Vagina (tissue), 2 donors: ENCODE measurements around the gene TIMELESS. TPM values are rescaled to one million over a fixed set of nuclear protein-coding genes. Genes with fewer than 3 reads are reported as not detected.
"Not testable (repeated sequence)": the region's sequence is repeated elsewhere in the genome, so short reads cannot be mapped to it uniquely, and the experiment has no call there.

ENCODE experiments used
- DNase-seq, 2 donors: peaks; one replicate each; pipeline ENCODE4 v3.0.0-alpha.2; 2017; ENCODE audit errors: extremely low spot score in 2 of 2
- H3K27ac ChIP-seq: fragments of 200-600 bp; sonication (generic); one replicate; pipeline ENCODE4 v1.5.1; 2019
- H3K27me3 ChIP-seq: fragments of 200-600 bp; sonication (generic); one replicate; pipeline ENCODE4 v1.5.1; 2019
- H3K36me3 ChIP-seq, 2 donors: fragments of 200-600 bp; sonication (generic); one replicate each; pipeline ENCODE4 v1.5.1; 2017 to 2019
- H3K4me1 ChIP-seq: fragments of 200-600 bp; sonication (generic); one replicate; pipeline ENCODE4 v1.5.1; 2019
- H3K4me3 ChIP-seq, 2 donors: fragments of 200-600 bp; sonication (generic); 1 replicate in 1 of 2; 2 replicates in 1 of 2; pipeline ENCODE4 v1.5.1; 2016 to 2019
- H3K9me3 ChIP-seq: fragments of 200-600 bp; sonication (generic); one replicate; pipeline ENCODE4 v1.5.1; 2019
- CTCF ChIP-seq, 3 experiments: fragments of 450-650 bp in 2 of 3; fragments of 200-600 bp in 1 of 3; sonication (generic) in 1 of 3; IDR thresholded peaks; one replicate each; pipeline ENCODE4 v1.5.1; 2017 to 2019; ENCODE audit warnings: antibody characterized with exemption in 3 of 3, mild to moderate bottlenecking in 2 of 3, moderate library complexity in 2 of 3
- POLR2A ChIP-seq, 2 donors: fragments of 450-650 bp; IDR thresholded peaks; one replicate each; pipeline ENCODE4 v1.6.1; 2017; ENCODE audit warnings: antibody characterized with exemption in 2 of 2, mild to moderate bottlenecking in 2 of 2, moderate library complexity in 2 of 2
- POLR2AphosphoS5 ChIP-seq, 2 donors: sonication (generic); formaldehyde crosslinking; IDR thresholded peaks; one replicate each; pipeline ENCODE4 v1.9.0; 2017; ENCODE audit warnings: antibody characterized with exemption in 2 of 2, mild to moderate bottlenecking in 2 of 2, low read depth in 1 of 2; ENCODE audit not compliant: insufficient read depth in 1 of 2
- intact Hi-C: fragments of 100-400 bp; cut with DNase I; formaldehyde crosslinking; loops from one replicate; pipeline ENCODE4 v1.15.1; 2023
- total RNA-seq: library from RNA; depleted of rRNA; stranded (reverse); fragments of >200 nt; gene quantifications from one replicate; pipeline ENCODE4 v1.2.3, GENCODE V29; 2016

The TIMELESS gene
- total RNA-seq, result 6.1 TPM

- Histone ChIP-seq H3K36me3 (no peaks in the 10 kb centered on the region), H3K27me3 (no peaks in the 10 kb centered on the region), H3K9me3 (no peaks in the 10 kb centered on the region), H3K27ac (peak within 1 kb of the TSS; percentile 84), H3K4me1 (peaks cover 7% of the 10 kb centered on the region), H3K4me3 (peak within 1 kb of the TSS; percentile 61 to 78)
- DNase-seq, result peak in 1 of 2 donors; percentile 97
- intact Hi-C loops, result no loop called here
- TF ChIP-seq POLR2AphosphoS5 (IDR thresholded peaks at IDR 0.05; ENCODE audit: insufficient read depth in 1 of 2, low read depth in 1 of 2), result peak; percentile 93 to 95
- TF ChIP-seq POLR2A (IDR thresholded peaks at IDR 0.05), result peak in 1 of 2 donors; percentile 38
- TF ChIP-seq CTCF (IDR thresholded peaks at IDR 0.05), result peak in 1 of 3 experiments; percentile 4
Measured at GRCh38 chr12:56448860-56449621, at the start of gene TIMELESS. TSS of gene TIMELESS (minus strand) at chr12:56449426. CDS start at chr12:56434170, 15,256 bp downstream.

GRCh38 chr12:56498126-56498902 lies 49.1 kb upstream of the TIMELESS start:
- H3K4me1 ChIP-seq, H3K36me3 ChIP-seq, intact Hi-C loops, H3K9me3 ChIP-seq, H3K27ac ChIP-seq, H3K4me3 ChIP-seq, H3K27me3 ChIP-seq, DNase-seq: not testable (repeated sequence)

- intact Hi-C loops, DNase-seq, H3K27me3 ChIP-seq, H3K4me1 ChIP-seq, H3K36me3 ChIP-seq, H3K9me3 ChIP-seq, H3K4me3 ChIP-seq, H3K27ac ChIP-seq: not testable (repeated sequence)
- peak in 1 of 3 experiments; percentile 12 for TF ChIP-seq CTCF (IDR thresholded peaks at IDR 0.05)
Measured at GRCh38 chr12:56496704-56497103, 47.5 kb upstream of the TIMELESS start.

GRCh38 chr12:56494481-56494880 lies 45.3 kb upstream of the TIMELESS start:
- H3K36me3 ChIP-seq, intact Hi-C loops, H3K4me1 ChIP-seq, H3K9me3 ChIP-seq, H3K4me3 ChIP-seq, DNase-seq, H3K27ac ChIP-seq, H3K27me3 ChIP-seq: not testable (repeated sequence)

GRCh38 chr12:56494106-56494415 lies 44.8 kb upstream of the TIMELESS start:
- DNase-seq, intact Hi-C loops, H3K27ac ChIP-seq, H3K27me3 ChIP-seq, H3K36me3 ChIP-seq, H3K9me3 ChIP-seq, H3K4me3 ChIP-seq, H3K4me1 ChIP-seq: not testable (repeated sequence)

- H3K36me3 ChIP-seq, intact Hi-C loops, H3K4me1 ChIP-seq, H3K9me3 ChIP-seq, H3K27me3 ChIP-seq, H3K27ac ChIP-seq, H3K4me3 ChIP-seq, DNase-seq: not testable (repeated sequence)
Measured at GRCh38 chr12:56493409-56494105, 44.3 kb upstream of the TIMELESS start.

- Histone ChIP-seq H3K27ac (no peak overlapping the region), H3K4me1 (peaks cover 19% of the 10 kb centered on the region)
Measured at GRCh38 chr12:56490360-56490759, 41.1 kb upstream of the TIMELESS start.

More at GRCh38 chr12:56490360-56490759, 41.1 kb upstream of the TIMELESS start:
- intact Hi-C loops, result no loop called here
- DNase-seq, result no peak
- Histone ChIP-seq H3K4me3 (no peak overlapping the region), H3K27me3 (no peaks in the 10 kb centered on the region), H3K36me3 (no peaks in the 10 kb centered on the region), H3K9me3 (no peaks in the 10 kb centered on the region)
- TF ChIP-seq POLR2AphosphoS5 (IDR thresholded peaks at IDR 0.05; ENCODE audit: insufficient read depth in 1 of 2, low read depth in 1 of 2), result no peak
